ENCODE measurements around the gene FARSA. TPM values are rescaled to one million over a fixed set of nuclear protein-coding genes. Genes with fewer than 3 reads are reported as not detected.
"Not testable (repeated sequence)": the region's sequence is repeated elsewhere in the genome, so short reads cannot be mapped to it uniquely, and the experiment has no call there.

The FARSA gene
- 44.3 TPM for polyA plus RNA-seq (2013, experiment 1 of 2)
- polyA plus RNA-seq (2013, experiment 2 of 2): 37.4 TPM

DNA sequence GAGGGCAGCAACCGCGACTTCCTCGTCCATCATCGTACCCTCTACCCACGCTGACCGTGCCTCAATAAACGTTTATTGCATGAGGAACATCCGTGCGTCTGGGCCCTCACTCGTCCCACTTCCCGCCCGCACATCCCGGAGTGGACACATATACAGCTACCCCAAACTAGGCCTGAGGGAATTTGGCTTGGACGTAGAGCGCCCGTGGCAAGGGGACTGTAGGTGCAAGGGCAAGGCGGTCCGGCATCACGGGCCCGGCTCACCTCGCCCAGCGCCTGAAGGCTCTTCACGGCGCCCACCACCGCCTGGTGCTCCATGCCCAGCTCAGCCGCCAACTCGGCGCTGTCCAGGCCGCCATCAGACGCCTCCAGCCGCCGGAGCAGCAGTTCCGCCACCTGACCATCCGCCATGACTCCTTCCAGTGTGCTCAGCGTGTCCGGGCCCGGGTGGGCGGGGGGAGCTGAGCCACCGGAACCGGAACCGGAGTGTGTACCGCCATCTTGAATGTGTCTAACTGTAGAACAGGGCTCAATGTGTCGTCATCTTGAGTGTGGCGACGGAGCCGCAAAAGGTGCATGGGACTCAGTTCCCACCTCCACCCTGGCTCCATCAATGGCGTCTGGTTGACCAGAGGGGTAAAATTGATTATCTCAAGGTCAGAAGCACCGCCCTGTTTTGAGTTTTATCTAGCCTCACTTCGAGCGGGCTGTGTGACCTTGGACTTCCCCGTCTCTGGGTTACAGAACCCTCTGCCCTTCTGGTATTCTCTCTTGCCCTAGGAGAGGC, at the start of gene FARSA:
TSS of gene FARSA (minus strand) at position 425 of the 786 bp plus-strand sequence. CDS start at position 410, 15 bp downstream.
- Histone ChIP-seq H3K4me1 (ENCODE audit: control insufficient read depth, insufficient read depth, low read length, poor library complexity, severe bottlenecking) (peaks cover 6% of the 10 kb centered on the region), H3K9me3 (ENCODE audit: control insufficient read depth, low read length) (no peaks in the 10 kb centered on the region), H3K27ac (ENCODE audit: low read depth, low read length, severe bottlenecking) (peak within 1 kb of the TSS; percentile 47), H3K4me3 (ENCODE audit: extremely low read depth, insufficient read depth, low read length, poor library complexity, severe bottlenecking) (peak within 1 kb of the TSS; percentile 94), H3K36me3 (ENCODE audit: control insufficient read depth, insufficient read depth, low read length) (peaks cover 34% of the 10 kb centered on the region)
- 0 to 7% methylated on average over 43 to 48 of the region's 51 CpGs for WGBS, 2 experiments (ENCODE audit: insufficient coverage in 2 of 2)

DNA sequence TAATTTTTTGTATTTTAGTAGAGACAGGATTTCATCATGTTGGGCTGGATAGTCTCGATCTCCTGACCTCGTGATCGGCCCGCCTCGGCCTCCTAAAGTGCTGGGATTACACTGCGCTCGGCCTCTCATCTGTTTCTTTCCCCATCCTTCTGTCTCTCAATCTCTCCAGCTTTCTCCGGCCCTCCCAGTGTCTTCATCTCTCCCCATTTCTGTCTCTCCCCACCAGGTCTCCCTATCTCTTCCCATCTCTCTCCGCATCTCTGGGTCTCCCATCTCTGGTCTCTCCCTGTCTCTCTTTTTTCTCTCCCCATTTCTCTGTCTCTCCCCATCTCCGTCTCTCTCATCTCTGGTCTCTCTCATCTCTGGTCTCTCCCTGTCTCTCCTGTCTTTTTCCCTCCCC, 49.6 kb upstream of the FARSA start:
- Histone ChIP-seq H3K36me3 (ENCODE audit: control insufficient read depth, insufficient read depth, low read length) (no peaks in the 10 kb centered on the region), H3K27ac (ENCODE audit: low read depth, low read length, severe bottlenecking) (no peak overlapping the region), H3K4me3 (ENCODE audit: extremely low read depth, insufficient read depth, low read length, poor library complexity, severe bottlenecking) (peak overlapping the region; percentile 14), H3K9me3 (ENCODE audit: control insufficient read depth, low read length) (no peaks in the 10 kb centered on the region), H3K4me1 (ENCODE audit: control insufficient read depth, insufficient read depth, low read length, poor library complexity, severe bottlenecking) (no peaks in the 10 kb centered on the region)
- WGBS, 2 experiments (ENCODE audit: insufficient coverage in 2 of 2): 62 to 75% methylated on average over 9 to 10 of the region's 10 CpGs

DNA sequence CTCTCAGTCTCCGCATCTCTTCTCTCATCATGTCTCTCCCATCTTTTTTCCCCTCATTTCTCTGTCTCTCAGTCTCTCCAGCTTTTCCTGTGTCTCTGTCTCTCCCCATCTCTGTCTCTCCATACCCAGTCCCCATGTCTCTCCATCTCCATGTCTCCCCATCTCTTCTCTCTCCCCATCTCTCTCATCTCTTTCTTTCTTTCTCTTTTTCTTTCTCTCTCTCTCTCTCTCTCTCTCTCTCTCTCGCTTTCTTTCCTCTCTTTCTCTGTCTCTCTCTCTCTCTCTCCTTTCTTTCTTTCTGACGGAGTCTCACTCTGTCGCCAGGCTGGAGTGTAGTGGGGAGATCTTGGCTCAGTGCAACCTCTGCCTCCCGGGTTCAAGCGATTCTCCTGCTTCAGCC, 49.1 kb upstream of the FARSA start:
- WGBS, 2 experiments (ENCODE audit: insufficient coverage in 2 of 2): 72 to 77% methylated on average over 1 to 3 of the region's 6 CpGs
- Histone ChIP-seq H3K27ac (ENCODE audit: low read depth, low read length, severe bottlenecking) (no peak overlapping the region), H3K36me3 (ENCODE audit: control insufficient read depth, insufficient read depth, low read length) (no peaks in the 10 kb centered on the region)

DNA sequence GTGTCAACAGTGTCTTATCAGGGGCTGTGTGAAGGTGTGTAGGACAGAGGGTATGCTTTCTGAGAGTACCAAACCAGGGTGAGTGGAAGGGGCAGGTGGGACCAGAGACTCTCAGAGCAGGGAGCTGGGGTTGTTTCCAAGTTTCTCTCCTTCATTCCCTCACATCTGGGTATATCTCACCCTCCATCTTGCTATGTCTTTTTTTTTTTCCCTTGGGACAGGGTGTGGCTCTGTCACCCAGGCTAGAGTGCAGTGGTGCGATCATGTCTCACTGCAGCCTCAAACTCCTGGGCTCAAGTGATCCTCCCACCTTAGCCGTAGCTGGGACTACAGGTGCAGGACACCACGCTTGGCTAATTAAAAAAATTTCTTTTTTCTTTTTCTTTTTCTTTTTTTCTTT, 46.5 kb upstream of the FARSA start:
- no peaks in the 10 kb centered on the region for H3K36me3 ChIP-seq (ENCODE audit: control insufficient read depth, insufficient read depth, low read length)
- no peaks in the 10 kb centered on the region for H3K4me1 ChIP-seq (ENCODE audit: control insufficient read depth, insufficient read depth, low read length, poor library complexity, severe bottlenecking)
- no peaks in the 10 kb centered on the region for H3K9me3 ChIP-seq (ENCODE audit: control insufficient read depth, low read length)
- 87 to 95% methylated on average over 3 of the region's 3 CpGs for WGBS, 2 experiments (ENCODE audit: insufficient coverage in 2 of 2)
- no peak overlapping the region for H3K27ac ChIP-seq (ENCODE audit: low read depth, low read length, severe bottlenecking)
- H3K4me3 ChIP-seq (ENCODE audit: extremely low read depth, insufficient read depth, low read length, poor library complexity, severe bottlenecking): no peak overlapping the region

More for the DNA sequence above, 49.1 kb upstream of the FARSA start:
- Histone ChIP-seq H3K9me3 (ENCODE audit: control insufficient read depth, low read length) (no peaks in the 10 kb centered on the region), H3K4me1 (ENCODE audit: control insufficient read depth, insufficient read depth, low read length, poor library complexity, severe bottlenecking) (no peaks in the 10 kb centered on the region), H3K4me3 (ENCODE audit: extremely low read depth, insufficient read depth, low read length, poor library complexity, severe bottlenecking) (no peak overlapping the region)

DNA sequence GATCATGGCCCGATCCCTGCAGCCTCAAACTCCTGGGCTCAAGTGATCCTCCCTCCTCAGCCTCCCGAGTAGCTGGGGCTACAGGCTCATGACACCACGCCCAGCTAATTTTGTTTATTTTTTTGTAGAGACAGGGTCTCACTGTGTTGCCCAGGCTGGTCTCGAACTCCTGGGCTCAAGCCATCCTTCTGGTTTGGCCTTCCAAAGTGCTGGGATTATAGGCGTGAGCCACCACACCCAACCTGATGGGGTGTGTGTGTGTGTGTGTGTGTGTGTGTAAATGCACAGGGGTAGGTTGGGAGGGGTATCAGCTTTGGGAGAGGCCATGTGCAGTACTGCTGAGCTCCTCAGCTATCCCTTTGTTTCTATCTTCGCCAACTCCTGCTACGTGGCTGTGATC, 42.6 kb upstream of the FARSA start:
- not testable (repeated sequence) for H3K27ac ChIP-seq (ENCODE audit: low read depth, low read length, severe bottlenecking); H3K4me1 ChIP-seq (ENCODE audit: control insufficient read depth, insufficient read depth, low read length, poor library complexity, severe bottlenecking); H3K4me3 ChIP-seq (ENCODE audit: extremely low read depth, insufficient read depth, low read length, poor library complexity, severe bottlenecking); H3K9me3 ChIP-seq (ENCODE audit: control insufficient read depth, low read length); H3K36me3 ChIP-seq (ENCODE audit: control insufficient read depth, insufficient read depth, low read length)
- 77 to 83% methylated on average over 6 to 7 of the region's 7 CpGs for WGBS, 2 experiments (ENCODE audit: insufficient coverage in 2 of 2)

DNA sequence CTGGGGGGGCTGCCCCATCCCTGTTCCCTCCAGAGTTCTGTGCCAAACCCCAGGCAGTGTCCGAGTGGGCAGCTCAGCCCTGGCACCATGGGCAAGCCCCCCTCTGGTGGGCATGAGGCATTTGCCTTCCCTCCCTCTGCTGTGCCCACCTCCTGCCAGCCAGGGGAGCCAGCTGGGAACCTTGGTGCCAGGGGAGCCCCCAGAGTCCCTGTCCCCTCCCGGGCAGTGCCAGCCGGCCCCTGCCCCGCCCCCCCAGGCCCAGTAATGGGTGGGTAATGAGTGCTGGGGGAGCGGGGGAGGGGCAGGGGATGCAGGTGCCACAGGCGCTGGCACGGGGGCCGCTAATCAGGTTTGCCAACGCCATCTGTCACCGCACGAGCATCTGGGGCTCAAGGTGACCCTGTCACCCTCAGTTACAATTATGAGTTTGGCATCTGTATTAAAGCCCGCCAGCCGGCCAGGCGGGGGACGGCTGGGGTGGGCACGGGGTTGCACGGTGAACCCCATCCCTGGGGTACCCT, 41.8 kb upstream of the FARSA start:
- WGBS, 2 experiments (ENCODE audit: insufficient coverage in 2 of 2): 89 to 91% methylated on average over 12 to 16 of the region's 17 CpGs
- no peak overlapping the region for H3K27ac ChIP-seq (ENCODE audit: low read depth, low read length, severe bottlenecking)
- no peaks in the 10 kb centered on the region for H3K36me3 ChIP-seq (ENCODE audit: control insufficient read depth, insufficient read depth, low read length)
- no peaks in the 10 kb centered on the region for H3K9me3 ChIP-seq (ENCODE audit: control insufficient read depth, low read length)
- no peak overlapping the region for H3K4me3 ChIP-seq (ENCODE audit: extremely low read depth, insufficient read depth, low read length, poor library complexity, severe bottlenecking)
- no peaks in the 10 kb centered on the region for H3K4me1 ChIP-seq (ENCODE audit: control insufficient read depth, insufficient read depth, low read length, poor library complexity, severe bottlenecking)

DNA sequence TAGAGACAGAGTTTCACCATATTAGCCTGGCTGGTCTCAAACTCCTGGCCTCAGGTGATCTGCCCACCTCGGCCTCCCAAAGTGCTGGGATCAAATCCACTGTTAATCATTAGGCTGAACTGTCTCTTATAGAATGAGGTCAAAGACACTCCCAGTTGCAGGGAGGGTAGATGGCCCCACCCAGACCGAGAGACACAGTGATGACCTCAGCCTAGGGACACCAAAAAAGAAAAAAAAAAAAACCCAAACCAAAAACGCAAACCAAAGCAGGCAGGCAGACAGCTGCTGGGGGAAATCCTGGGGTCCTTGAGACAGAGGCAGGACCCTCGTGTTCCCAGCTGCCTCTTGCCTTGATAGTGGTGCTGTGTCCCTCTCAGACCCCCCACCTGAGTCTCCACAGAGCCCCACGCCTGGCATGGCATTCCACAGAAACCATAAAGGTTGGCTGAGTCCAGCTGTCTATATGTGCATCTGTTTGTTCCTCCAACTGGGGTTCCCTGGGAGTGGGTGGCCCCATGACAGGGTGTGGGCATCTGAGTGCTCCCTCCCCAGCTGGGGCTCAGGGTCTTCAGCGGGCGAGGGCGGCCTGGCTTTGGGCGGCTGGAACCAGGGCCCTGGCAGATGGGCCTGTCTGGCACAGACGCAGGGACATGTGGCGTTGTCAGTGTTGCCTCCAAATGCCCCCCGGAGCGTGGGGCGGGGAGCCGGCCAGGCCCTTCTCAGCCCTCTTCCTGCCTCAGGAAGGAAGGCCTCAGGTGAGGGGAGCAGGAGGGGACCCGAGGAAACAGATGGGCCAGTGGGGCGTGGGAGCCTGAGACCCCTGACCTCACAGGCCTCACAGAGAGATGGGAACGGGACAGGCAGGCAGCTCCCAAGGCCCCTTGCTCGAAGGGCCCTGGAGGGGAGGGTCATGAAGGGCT, 41.0 kb upstream of the FARSA start:
- no peak overlapping the region for H3K4me3 ChIP-seq (ENCODE audit: extremely low read depth, insufficient read depth, low read length, poor library complexity, severe bottlenecking)
- H3K27ac ChIP-seq (ENCODE audit: low read depth, low read length, severe bottlenecking): no peak overlapping the region
- 74 to 79% methylated on average over 13 to 15 of the region's 19 CpGs for WGBS, 2 experiments (ENCODE audit: insufficient coverage in 2 of 2)
- H3K4me1 ChIP-seq (ENCODE audit: control insufficient read depth, insufficient read depth, low read length, poor library complexity, severe bottlenecking): no peaks in the 10 kb centered on the region
- H3K9me3 ChIP-seq (ENCODE audit: control insufficient read depth, low read length): no peaks in the 10 kb centered on the region
- H3K36me3 ChIP-seq (ENCODE audit: control insufficient read depth, insufficient read depth, low read length): no peaks in the 10 kb centered on the region

DNA sequence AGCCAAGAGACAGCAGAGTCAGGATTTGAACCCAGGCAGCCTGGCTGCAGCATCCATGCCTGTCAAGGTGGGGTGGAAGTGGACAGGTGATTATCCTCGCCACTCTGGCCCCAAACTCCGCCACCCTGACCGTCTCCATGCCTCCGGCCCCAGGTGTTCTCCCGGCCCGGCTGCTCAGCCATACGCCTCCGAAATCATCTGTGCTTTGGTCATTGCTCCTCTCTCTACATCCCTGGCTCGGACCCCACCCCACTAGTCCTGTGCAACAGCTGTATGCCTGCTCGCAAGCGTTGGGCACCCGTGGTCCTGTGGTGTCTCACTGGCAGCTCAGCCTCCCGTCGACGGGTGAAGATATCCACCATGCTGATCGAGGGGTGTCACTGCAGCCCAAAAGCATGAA, 39.7 kb upstream of the FARSA start:
- 93 to 94% methylated on average over 13 to 16 of the region's 16 CpGs for WGBS, 2 experiments (ENCODE audit: insufficient coverage in 2 of 2)
- Histone ChIP-seq H3K4me1 (ENCODE audit: control insufficient read depth, insufficient read depth, low read length, poor library complexity, severe bottlenecking) (no peaks in the 10 kb centered on the region), H3K9me3 (ENCODE audit: control insufficient read depth, low read length) (no peaks in the 10 kb centered on the region), H3K4me3 (ENCODE audit: extremely low read depth, insufficient read depth, low read length, poor library complexity, severe bottlenecking) (no peak overlapping the region), H3K36me3 (ENCODE audit: control insufficient read depth, insufficient read depth, low read length) (no peaks in the 10 kb centered on the region), H3K27ac (ENCODE audit: low read depth, low read length, severe bottlenecking) (no peak overlapping the region)

DNA sequence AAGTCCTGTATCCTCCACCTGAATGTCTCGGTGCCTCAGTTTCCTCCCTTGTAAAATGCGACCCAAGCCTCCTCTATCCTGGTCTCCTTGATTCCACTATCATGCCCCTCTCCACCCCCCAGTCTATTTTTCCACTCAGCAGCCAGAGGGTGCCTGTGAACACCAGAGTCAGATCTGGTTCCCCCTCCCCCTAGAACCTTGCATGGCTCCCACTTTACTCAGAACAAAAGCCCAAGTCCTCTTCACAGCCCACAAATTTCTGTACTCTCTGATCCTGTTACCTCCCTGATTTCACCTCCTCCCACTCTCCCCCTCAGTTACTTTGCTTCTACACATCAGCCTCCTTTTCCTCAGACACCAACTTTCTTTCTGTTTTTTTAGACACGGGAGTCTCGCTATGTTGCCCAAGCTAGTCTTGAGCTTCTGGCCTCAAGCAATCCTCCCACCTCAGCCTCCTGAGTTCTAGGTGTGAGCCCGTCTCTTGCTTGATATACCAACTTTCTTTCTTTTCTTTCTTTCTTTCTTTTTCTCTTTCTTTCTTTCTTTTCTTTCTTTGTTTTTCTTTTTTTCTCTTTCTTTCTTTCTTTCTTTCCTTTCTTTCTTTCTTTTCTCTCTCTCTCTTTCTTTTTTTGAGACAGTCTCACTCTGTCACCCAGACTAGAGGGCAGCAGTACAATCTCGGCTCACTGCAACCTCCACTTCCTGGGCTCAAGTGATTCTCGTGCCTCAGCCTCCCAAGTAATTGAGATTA, 36.7 kb upstream of the FARSA start:
- Histone ChIP-seq H3K27ac (ENCODE audit: low read depth, low read length, severe bottlenecking) (no peak overlapping the region), H3K36me3 (ENCODE audit: control insufficient read depth, insufficient read depth, low read length) (no peaks in the 10 kb centered on the region), H3K9me3 (ENCODE audit: control insufficient read depth, low read length) (no peaks in the 10 kb centered on the region), H3K4me1 (ENCODE audit: control insufficient read depth, insufficient read depth, low read length, poor library complexity, severe bottlenecking) (peaks cover 5% of the 10 kb centered on the region), H3K4me3 (ENCODE audit: extremely low read depth, insufficient read depth, low read length, poor library complexity, severe bottlenecking) (no peak overlapping the region)
- 89 to 98% methylated on average over 4 to 7 of the region's 7 CpGs for WGBS, 2 experiments (ENCODE audit: insufficient coverage in 2 of 2)

DNA sequence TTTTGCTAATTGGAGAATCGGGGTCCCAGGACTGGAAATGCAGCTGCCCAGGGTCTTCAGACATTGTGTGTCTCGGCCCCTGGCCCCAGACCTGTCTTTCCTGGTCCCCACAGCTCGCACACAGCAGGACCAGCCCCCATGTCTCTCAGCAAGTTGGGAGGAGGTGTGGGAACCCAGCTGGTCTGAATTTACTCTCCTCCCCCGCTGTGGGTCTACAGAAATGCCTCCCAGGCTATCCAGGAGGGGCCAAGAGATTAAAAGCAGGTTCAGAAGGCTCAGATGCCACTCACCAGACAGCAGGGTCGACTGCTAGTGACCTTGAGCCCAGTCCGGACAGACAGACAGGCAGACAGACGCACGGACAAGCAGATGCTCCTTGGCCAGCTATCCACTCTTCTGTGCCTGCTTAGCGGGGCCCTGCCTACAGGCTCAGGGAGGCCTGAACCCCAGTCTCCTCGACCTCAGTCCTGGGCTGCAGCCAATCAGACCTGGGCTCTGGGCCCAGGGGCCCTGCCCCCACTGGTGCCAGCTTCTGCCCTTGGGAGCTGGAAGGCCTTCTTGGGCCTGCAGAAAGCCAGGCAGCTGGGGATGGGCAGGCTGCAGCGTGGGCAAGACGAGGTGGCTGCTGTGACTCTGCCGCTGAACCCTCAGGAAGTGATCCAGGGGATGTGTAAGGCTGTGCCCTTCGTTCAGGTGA, 35.9 kb upstream of the FARSA start, which contains the start of gene DAND5:
TSS of gene DAND5 (plus strand) at position 285 of the 697 bp plus-strand sequence. CDS start at position 370, 85 bp downstream.
- no peaks in the 10 kb centered on the region for H3K9me3 ChIP-seq (ENCODE audit: control insufficient read depth, low read length)
- 71 to 76% methylated on average over 13 to 14 of the region's 14 CpGs for WGBS, 2 experiments (ENCODE audit: insufficient coverage in 2 of 2)

More for the DNA sequence above, 35.9 kb upstream of the FARSA start, which contains the start of gene DAND5:
- Histone ChIP-seq H3K27ac (ENCODE audit: low read depth, low read length, severe bottlenecking) (no peak within 1 kb of the TSS), H3K4me3 (ENCODE audit: extremely low read depth, insufficient read depth, low read length, poor library complexity, severe bottlenecking) (no peak within 1 kb of the TSS), H3K4me1 (ENCODE audit: control insufficient read depth, insufficient read depth, low read length, poor library complexity, severe bottlenecking) (peaks cover 6% of the 10 kb centered on the region), H3K36me3 (ENCODE audit: control insufficient read depth, insufficient read depth, low read length) (no peaks in the 10 kb centered on the region)

Measured in mesodermal cell (in vitro differentiated cells).